COR-L47 (cell line): ENCODE results near the gene SERPINA4.
"Not testable (repeated sequence)": the region's sequence is repeated elsewhere in the genome, so short reads cannot be mapped to it uniquely, and the experiment has no call there.

Experiments
- DNase-seq: peaks from one replicate; lab custom pipeline; 2025; lab: John Stamatoyannopoulos, UW

The SERPINA4 gene

GRCh38 chr14:94569381-94570001, 8.2 kb downstream of the SERPINA4 start:
- no peak for DNase-seq

DNA sequence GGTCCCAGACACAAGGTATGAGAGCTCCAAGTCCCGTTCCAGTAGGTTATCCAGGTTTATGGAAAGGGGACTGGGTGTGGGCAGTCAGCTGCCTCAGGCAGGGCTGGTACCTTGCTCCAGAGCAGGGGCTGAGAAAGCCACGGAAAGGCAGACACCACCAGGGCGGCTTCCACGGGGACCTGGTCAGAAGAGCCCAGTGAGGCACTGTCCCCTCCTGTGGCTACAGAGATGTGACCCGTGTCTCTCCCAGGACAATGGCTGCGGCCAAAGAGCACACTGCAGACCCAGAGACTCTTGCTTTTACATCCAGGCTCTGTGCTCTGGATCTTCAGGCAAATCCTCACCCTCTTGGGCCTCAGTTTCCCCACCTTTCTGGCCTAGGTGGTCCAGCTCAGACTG, 8.8 kb downstream of the SERPINA4 start:
- DNase-seq, result no peak

- DNase-seq, result no peak
These were observed 9.2 kb downstream of the SERPINA4 start for GRCh38 chr14:94570440-94570839.

GRCh38 chr14:94571395-94571794, 10.2 kb downstream of the SERPINA4 start:
- DNase-seq, result no peak

- DNase-seq, result no peak
These were observed 10.7 kb downstream of the SERPINA4 start for GRCh38 chr14:94571950-94572349.

GRCh38 chr14:94572637-94573303, 11.5 kb downstream of the SERPINA4 start:
- no peak for DNase-seq

GRCh38 chr14:94573475-94574277, 12.4 kb downstream of the SERPINA4 start:
- DNase-seq, result no peak

- no peak for DNase-seq
These were observed 13.1 kb downstream of the SERPINA4 start for GRCh38 chr14:94574336-94574735.

DNA sequence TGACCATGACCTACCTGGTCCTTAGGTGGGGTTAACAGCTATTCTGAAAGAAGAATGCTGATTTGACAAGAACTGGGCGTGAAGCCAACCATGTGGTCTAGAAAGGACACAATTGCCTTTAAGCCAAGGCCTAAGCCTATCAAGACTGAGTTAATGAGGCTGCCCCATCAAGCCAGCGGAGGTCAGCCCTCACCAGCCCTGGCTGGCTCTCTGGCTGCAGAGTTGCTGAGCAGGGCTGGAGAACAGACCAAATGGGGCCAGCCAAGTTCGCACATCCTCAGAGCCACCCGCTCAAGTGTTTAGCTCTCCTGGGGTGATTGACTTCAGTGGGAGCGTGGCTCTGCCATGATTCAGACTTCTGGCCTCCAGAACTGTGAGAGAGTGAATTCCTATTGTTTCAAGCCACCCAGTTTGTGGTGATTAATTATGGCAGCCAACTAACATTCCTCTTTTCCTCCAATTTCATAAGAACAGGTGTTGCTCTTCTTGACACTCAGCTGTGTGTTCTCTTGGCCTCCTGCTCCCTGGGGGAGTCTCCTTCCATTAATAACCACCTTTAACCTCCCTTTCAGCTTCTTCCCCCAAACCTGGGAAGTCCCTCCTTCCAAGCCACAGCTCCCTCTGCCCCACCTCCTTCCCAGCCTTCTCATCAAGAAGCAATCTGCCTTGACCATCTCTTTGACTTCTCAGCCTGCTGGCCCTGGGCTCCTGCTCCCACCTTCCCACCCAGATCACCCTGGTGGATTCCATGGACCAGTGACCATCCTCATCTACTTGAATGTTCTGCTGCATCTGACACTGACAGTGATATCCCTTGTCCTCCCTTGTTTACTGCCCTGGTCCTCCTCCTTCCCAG, 14.7 kb downstream of the SERPINA4 start:
- DNase-seq, result no peak

GRCh38 chr14:94577472-94577871, 16.2 kb downstream of the SERPINA4 start:
- not testable (repeated sequence) for DNase-seq

DNA sequence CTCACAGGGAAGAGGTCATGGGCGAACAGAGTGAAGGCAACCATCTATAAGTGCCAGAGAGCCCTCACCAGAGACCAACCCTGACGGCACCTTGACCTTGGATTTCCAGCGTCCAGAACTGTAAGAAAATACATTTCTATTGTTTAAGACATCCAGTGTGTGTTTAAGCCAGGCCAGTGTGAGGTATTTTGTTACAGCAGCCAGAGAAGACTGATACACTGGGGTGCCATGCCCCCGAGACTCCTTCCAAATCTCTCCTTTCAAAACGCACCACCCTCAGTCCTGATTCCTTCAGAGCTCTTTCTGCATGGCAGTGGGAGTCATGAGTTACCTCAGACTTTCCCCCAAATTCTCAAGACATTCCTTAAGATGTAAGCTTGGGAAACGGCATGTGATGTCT, 17.5 kb downstream of the SERPINA4 start:
- no peak for DNase-seq

GRCh38 chr14:94581127-94581999, 20.1 kb downstream of the SERPINA4 start, which contains the start of gene SERPINA5:
TSS of gene SERPINA5 (plus strand) at chr14:94581426. CDS start at chr14:94587363, 5,937 bp downstream.
- no peak for DNase-seq

DNA sequence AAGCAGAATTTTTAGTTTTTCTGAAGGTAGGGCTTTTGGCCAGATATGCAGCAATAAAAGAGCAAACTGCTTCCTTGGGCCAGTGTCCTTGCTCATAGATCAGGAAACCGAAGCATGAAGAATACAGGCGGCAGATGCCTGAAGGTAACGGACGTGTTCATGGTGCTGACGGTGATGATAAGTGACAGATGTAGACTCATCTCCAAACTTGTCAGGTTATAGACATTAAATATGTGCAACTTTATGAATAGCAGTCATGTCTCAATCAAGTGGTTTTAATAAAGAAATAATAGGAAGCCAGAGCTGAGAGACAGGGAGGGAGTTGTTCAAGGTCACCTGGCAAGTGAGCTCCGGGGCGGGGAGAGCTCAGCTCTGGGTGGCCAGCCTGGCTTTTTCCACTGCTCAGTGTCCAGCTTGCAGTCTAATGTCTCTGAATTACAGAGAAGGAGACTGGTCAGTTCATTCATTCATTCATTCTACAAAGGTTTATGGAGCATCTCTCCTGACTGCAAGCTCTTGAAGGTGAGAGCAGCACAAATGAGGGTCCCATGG, 21.0 kb downstream of the SERPINA4 start:
- DNase-seq, result no peak

DNA sequence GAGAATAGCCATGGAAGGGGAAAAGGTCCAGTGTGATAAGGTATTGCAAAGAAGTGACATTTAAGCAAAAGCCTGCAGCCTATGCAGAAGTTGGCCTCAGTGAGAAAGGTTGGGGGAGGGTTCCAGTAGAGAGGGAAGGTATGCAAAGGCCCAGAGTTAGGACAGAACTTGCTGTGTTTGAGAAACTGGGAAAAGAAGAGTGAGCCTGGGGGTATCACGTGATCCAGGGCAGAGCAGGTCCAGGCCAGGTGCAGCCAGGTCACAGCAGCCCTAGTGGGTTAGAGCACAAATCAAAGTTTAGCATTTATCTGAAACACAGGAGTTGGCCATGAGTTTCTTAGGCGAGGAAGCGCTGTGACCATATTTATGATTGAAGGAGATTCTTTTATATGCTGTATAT, 21.6 kb downstream of the SERPINA4 start:
- no peak for DNase-seq

- DNase-seq, result no peak
These were observed 22.3 kb downstream of the SERPINA4 start for GRCh38 chr14:94583557-94583956.

- no peak for DNase-seq
These were observed 23.5 kb downstream of the SERPINA4 start for GRCh38 chr14:94584591-94585280.

DNA sequence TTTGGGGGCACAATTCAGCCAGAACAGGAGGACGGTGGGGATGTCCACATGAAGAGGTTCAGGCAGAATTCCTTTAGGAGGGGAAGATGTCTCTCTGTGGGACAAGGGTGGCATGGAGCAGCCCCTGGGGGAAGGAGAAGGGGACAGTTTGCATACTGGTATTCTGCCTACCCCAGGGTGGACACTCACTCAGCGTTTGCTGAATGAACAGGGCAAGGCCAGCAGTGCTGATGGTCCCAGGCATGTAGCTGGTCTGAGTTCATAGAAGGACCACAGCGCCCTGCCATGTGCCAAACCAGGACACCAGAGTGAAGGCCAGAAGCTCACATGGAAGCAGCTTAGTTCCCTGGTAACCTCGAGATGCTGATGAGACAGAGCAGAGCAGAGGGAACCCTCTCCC, 25.4 kb downstream of the SERPINA4 start:
- no peak for DNase-seq

- DNase-seq, result no peak
These were observed 27.1 kb downstream of the SERPINA4 start for GRCh38 chr14:94588311-94588710.

DNA sequence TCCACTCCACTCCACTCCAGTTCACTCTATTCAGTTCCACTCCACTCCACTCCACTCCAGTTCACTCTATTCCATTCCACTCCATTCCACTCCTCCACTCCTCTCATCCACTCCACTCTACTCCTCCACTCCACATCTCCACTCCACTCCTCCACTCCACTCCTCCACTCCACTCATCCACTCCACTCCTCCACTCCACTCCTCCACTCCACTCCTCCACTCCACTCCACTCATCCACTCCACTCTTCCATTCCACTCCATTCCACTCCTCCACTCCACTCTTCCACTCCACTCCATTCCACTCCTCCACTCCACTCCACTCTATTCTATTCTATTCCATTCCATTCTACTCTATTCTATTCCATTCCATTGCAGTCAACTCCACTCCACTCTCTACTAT, 29.8 kb downstream of the SERPINA4 start:
- no peak for DNase-seq

DNA sequence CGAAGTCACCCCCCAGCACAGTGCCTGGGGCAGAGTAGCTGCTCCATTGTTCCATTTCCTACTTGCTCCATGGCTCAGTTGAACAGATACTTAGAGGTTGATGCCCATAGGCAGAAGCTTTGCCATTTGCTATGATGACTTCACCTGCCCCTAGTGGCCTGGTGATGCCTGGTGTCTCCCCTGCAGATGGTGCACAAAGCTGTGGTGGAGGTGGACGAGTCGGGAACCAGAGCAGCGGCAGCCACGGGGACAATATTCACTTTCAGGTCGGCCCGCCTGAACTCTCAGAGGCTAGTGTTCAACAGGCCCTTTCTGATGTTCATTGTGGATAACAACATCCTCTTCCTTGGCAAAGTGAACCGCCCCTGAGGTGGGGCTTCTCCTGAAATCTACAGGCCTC, 30.6 kb downstream of the SERPINA4 start:
- DNase-seq, result no peak
